ENCODE data around the gene RUNDC3A.

- TF ChIP-seq CTCF (IDR thresholded peaks at IDR 0.05) (no peak), SP1 (CRISPR knock-in tag; conservative IDR thresholded peaks at IDR 0.05) (no peak), E2F1 (CRISPR knock-in tag; IDR thresholded peaks at IDR 0.05) (no peak), STAT6 (CRISPR knock-in tag; conservative IDR thresholded peaks at IDR 0.05; ENCODE audit: low read depth) (no peak), FOXJ3 (CRISPR knock-in tag; IDR thresholded peaks at IDR 0.05; ENCODE audit: borderline replicate concordance) (no peak), FOXP4 (CRISPR knock-in tag; IDR thresholded peaks at IDR 0.05) (no peak), JUN (CRISPR knock-in tag; IDR thresholded peaks at IDR 0.05) (no peak), TEAD4 (CRISPR knock-in tag; IDR thresholded peaks at IDR 0.05) (no peak), CBFB (CRISPR knock-in tag; IDR thresholded peaks at IDR 0.05; ENCODE audit: low read depth) (no peak), MLX (CRISPR knock-in tag; IDR thresholded peaks at IDR 0.05) (no peak)
- TF ChIP-seq, protein P1, sequence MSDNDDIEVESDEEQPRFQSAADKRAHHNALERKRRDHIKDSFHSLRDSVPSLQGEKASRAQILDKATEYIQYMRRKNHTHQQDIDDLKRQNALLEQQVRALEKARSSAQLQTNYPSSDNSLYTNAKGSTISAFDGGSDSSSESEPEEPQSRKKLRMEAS (CRISPR knock-in tag; IDR thresholded peaks at IDR 0.05): no peak
Measured at GRCh38 chr17:44314031-44314430, 5.6 kb downstream of the RUNDC3A start.

All from WTC11 (cell line).